ENCODE data around the gene IPO11.
"Not testable (repeated sequence)": the region's sequence is repeated elsewhere in the genome, so short reads cannot be mapped to it uniquely, and the experiment has no call there.

Gene IPO11

DNA sequence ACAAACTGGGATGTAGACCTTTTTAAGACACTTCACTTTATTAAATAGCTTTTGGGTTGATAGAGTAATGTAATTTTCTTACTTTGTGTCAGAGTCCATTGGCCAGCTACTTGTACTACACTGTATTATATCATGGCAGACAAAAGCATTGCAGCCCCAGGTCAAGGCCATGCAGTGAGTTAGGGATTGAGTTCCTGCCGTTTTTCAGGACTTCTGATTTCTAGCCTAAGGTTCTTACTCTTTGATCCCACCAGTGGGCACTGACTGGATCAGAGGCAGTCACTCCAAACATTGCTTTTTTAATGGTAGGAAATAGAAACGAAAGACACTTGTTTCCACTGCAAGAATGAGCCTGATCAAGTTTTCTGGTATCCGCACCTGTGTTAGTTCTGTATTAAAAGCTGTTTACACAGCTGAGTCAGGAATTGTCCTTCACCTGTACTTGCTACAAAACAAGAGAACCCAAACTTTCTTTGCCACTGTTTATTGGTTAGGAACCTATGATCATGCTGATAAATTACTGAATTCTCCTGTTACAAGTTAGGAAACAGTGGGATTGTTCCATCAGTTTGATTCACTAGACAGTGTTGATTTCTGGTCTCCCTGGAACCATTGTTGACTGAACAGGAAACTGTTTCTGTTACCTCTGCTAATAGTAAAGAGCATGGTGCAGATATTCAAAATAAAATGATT lies 188.1 kb downstream of the IPO11 start:
- DNase-seq (ENCODE audit: low spot score), result no peak

DNA sequence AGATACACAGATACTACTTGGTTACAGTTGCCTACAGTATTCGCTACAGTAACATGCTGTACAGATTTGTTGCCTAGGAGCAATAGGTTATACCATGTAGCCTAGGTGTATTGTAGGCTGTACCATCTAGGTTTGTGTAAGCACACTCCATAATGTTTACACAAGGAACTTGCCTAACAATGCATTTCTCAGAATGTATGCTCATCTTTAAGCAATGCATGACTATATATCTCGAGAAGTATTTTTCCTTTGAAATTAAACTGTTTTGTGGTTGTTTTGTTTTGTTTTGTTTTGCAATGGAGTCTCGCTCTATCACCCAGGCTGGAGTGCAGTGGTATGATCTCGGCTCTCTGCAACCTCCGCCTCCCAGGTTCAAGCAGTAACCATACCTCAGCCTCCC lies 191.4 kb downstream of the IPO11 start:
- DNase-seq (ENCODE audit: low spot score), result no peak

GRCh38 chr5:62605638-62606037 lies 193.1 kb downstream of the IPO11 start:
- no peak for DNase-seq (ENCODE audit: low spot score)

DNA sequence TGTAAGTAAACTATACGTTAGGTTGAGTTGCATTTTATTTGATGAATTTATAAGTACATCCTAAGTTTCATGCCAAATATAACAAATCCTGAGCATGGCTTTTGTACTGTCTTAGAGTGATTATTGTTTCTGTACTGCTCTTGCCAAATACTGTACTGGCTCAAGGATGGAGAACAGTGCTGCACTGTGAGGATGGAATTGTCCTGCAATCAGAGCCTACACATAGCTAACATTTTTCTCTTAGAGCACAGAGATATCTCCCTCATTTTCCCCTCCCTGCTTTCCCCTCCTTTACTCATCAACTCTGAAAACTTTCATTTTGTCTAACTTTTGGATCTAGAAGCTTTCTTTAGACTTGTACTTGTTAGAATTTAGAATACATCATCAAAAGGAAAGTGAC lies 194.3 kb downstream of the IPO11 start:
- no peak for DNase-seq (ENCODE audit: low spot score)

GRCh38 chr5:62607615-62608014 lies 195.1 kb downstream of the IPO11 start:
- DNase-seq (ENCODE audit: low spot score), result no peak

GRCh38 chr5:62608529-62609511 lies 196.3 kb downstream of the IPO11 start:
- no peak for DNase-seq (ENCODE audit: low spot score)

- no peak for DNase-seq (ENCODE audit: low spot score)
Observed at GRCh38 chr5:62614355-62614754, 201.8 kb downstream of the IPO11 start.

- DNase-seq (ENCODE audit: low spot score), result no peak
Observed at GRCh38 chr5:62616615-62617277, 204.2 kb downstream of the IPO11 start.

DNA sequence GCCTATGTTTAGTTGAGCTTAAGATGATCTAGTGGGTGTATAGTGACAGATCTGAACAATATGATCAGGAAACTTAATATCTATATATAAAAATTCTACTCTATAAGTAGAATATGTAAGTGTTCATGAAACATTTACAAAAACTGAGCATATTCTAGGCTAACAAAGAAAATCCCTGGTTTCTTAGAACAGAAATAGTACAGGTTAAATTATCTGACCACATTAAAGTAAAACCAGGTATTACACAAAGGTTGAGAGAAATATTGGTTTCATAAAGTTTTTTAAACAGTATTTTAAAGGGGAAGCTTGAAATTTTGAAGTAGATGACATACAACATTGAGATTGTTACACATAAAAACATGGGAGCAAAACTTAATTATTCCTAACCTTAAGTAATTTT lies 205.4 kb downstream of the IPO11 start:
- no peak for DNase-seq (ENCODE audit: low spot score)

DNA sequence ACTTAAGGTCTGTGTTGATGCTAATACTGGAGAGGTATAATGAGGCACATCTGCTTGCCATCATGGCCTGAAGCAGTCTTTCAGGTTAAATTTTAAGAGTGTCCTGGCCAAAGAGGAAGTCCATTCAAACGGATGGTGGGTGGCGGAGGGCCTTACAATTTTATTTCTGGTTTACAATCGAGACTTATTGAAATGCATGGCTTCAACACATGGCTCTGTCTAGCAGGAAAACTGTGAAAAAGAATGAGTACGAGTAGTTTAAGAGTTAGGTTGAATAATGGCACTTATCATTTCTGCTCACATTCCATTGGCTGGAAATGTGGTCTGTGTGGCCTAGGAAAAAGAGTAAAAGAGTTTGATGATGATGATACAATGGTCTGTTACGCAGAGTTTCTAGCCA lies 208.2 kb downstream of the IPO11 start:
- no peak for DNase-seq (ENCODE audit: low spot score)

- DNase-seq (ENCODE audit: low spot score), result no peak
Observed at GRCh38 chr5:62621280-62621679, 208.7 kb downstream of the IPO11 start.

GRCh38 chr5:62623271-62623670 lies 210.7 kb downstream of the IPO11 start:
- DNase-seq (ENCODE audit: low spot score), result no peak

DNA sequence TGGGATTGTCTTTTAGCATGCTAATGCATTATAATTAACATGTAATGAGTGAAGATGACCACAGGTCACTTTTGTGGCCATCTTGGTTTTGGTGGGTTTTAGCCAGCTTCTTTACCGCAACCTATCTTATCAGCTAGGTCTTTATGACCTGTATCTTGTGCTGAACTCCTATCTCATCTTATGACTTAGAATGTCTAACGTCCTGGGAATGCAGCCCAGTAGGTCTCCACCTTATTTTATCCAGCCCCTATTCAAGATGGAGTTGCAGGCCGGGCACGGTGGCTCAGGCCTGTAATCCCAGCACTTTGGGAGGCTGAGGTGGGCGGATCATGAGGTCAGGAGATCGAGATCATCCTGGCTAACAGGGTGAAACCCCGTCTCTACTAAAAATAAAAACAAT lies 211.9 kb downstream of the IPO11 start:
- DNase-seq (ENCODE audit: low spot score), result not testable (repeated sequence)

- DNase-seq (ENCODE audit: low spot score), result no peak
Observed at GRCh38 chr5:62626534-62626933, 214.0 kb downstream of the IPO11 start.

GRCh38 chr5:62627121-62627520 lies 214.6 kb downstream of the IPO11 start:
- DNase-seq (ENCODE audit: low spot score), result no peak

DNA sequence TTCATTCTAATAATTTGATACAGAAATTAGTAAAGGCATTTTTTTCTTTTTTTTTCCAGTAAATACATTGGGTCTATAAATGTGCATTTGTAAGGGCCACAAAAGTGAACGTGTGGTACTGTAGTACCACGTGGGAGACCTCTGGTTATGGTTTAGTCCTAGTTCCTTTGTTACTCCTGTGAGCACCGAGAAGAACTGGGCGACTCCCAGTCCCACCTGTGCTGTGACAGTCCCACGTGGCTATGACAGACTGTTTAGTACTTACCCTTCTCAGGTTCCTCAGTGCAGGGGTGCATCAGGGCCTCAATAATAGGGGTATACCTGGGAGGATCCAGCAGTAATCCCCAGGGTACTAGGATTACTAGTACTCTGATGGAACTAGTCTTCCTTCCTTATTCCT lies 215.3 kb downstream of the IPO11 start:
- DNase-seq (ENCODE audit: low spot score), result no peak

DNA sequence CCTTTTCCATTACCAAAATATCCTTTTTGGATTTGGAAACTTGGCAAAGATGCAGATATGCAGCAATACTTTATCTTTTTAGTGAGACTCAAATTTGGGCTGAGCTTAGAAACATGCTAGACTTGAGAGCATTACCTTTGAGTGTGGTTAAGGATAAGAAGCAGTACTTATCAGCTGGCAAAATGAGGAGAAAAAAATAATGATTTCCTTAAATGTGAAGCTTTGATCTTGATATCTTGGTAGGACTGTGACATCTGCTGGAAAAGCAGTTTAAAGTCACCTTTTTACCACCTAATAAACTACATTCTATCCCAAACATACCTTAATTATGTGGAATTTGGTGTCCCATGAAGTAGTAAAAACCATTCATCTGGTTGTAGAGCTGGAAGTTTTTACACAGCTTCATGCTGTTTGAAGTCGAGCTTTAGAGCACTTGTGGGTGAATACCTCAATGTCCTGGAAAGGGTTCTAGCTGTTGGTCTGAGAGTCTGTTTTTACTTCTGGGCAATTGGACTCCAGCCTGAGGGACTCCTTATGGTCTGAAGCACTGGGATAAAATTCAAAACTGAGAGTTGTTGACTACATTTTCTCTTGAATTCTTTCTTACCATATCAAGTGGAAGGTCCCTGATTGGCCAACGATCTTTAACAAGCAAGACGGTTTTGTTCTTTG lies 219.5 kb downstream of the IPO11 start:
- DNase-seq (ENCODE audit: low spot score), result no peak

GRCh38 chr5:62633243-62633642 lies 220.7 kb downstream of the IPO11 start:
- DNase-seq (ENCODE audit: low spot score), result no peak

DNA sequence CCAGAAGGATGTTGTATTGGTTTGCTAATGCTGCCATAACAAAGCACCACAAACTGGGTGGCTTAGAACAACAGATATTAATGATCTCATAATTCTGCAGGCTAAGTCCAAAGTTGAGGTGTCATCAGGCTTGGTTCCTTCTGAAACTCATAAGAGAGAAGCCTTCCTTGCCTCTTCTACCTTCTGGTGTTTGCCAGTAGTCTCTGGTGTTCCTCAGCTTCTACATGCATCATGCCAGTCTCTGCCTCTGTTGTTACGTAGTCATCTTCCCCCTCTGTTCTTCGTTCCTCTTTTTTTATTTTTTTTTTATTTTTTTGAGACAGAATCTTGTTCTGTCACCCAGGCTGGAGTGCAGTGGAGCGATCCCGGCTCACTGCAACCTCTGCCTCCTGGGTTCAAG lies 227.9 kb downstream of the IPO11 start:
- no peak for DNase-seq (ENCODE audit: low spot score)

GRCh38 chr5:62642468-62642867 lies 229.9 kb downstream of the IPO11 start:
- no peak for DNase-seq (ENCODE audit: low spot score)

- DNase-seq (ENCODE audit: low spot score), result no peak
Observed at GRCh38 chr5:62643556-62644451, 231.2 kb downstream of the IPO11 start.

Measured in CD4-positive, alpha-beta T cell treated with Interleukin-2 at 100 ng/mL for 4 hours (primary cell).